ENCODE measurements around the gene ZFX. TPM values are rescaled to one million over a fixed set of nuclear protein-coding genes. Genes with fewer than 3 reads are reported as not detected.

The ZFX gene
- total RNA-seq, 2 donors from 2014 or later: 57.7 to 78.1 TPM

- H3K27me3 Mint-ChIP-seq: peaks cover 11 to 12% of the 10 kb centered on the region in 2 donors
- H3K9me3 Mint-ChIP-seq: no peaks in the 10 kb centered on the region
- ATAC-seq: no peak
- no peaks in the 10 kb centered on the region for H3K4me1 Mint-ChIP-seq (ENCODE audit: low read depth in 2 of 2)
- H3K4me3 Mint-ChIP-seq: no peak overlapping the region
- no peak overlapping the region for H3K27ac Mint-ChIP-seq
- no peak for DNase-seq (ENCODE audit: low spot score)
- no peaks in the 10 kb centered on the region for H3K36me3 Mint-ChIP-seq
These were observed 93.7 kb downstream of the ZFX start for GRCh38 chrX:24243188-24243587.

- no peak for ATAC-seq
- H3K9me3 Mint-ChIP-seq: no peaks in the 10 kb centered on the region
- DNase-seq (ENCODE audit: low spot score): no peak
- H3K4me3 Mint-ChIP-seq: no peak overlapping the region
- no peaks in the 10 kb centered on the region for H3K36me3 Mint-ChIP-seq
- no peaks in the 10 kb centered on the region for H3K4me1 Mint-ChIP-seq (ENCODE audit: low read depth in 2 of 2)
- peaks cover 11 to 12% of the 10 kb centered on the region in 2 donors for H3K27me3 Mint-ChIP-seq
- H3K27ac Mint-ChIP-seq: no peak overlapping the region
These were observed 94.2 kb downstream of the ZFX start for GRCh38 chrX:24243692-24244091.

GRCh38 chrX:24245202-24245601 is 95.7 kb downstream of the ZFX start:
- no peaks in the 10 kb centered on the region for H3K36me3 Mint-ChIP-seq
- H3K27me3 Mint-ChIP-seq: peaks cover 11 to 12% of the 10 kb centered on the region in 2 donors
- no peaks in the 10 kb centered on the region for H3K9me3 Mint-ChIP-seq
- no peaks in the 10 kb centered on the region for H3K4me1 Mint-ChIP-seq (ENCODE audit: low read depth in 2 of 2)
- DNase-seq (ENCODE audit: low spot score): no peak
- ATAC-seq: no peak
- H3K4me3 Mint-ChIP-seq: no peak overlapping the region
- H3K27ac Mint-ChIP-seq: no peak overlapping the region

GRCh38 chrX:24248042-24248441 is 98.5 kb downstream of the ZFX start:
- Mint-ChIP-seq H3K27me3 (peaks cover 22 to 27% of the 10 kb centered on the region in 2 donors), H3K9me3 (no peaks in the 10 kb centered on the region), H3K4me1 (ENCODE audit: low read depth in 2 of 2) (no peaks in the 10 kb centered on the region), H3K4me3 (no peak overlapping the region), H3K27ac (no peak overlapping the region), H3K36me3 (no peaks in the 10 kb centered on the region)
- DNase-seq (ENCODE audit: low spot score) (no peak), ATAC-seq (no peak)

- H3K36me3 Mint-ChIP-seq: no peaks in the 10 kb centered on the region
- H3K4me1 Mint-ChIP-seq (ENCODE audit: low read depth in 2 of 2): no peaks in the 10 kb centered on the region
- peaks cover 16 to 36% of the 10 kb centered on the region in 2 donors for H3K27me3 Mint-ChIP-seq
- ATAC-seq: no peak
- no peak for DNase-seq (ENCODE audit: low spot score)
- H3K27ac Mint-ChIP-seq: no peak overlapping the region
- H3K4me3 Mint-ChIP-seq: no peak overlapping the region
- H3K9me3 Mint-ChIP-seq: no peaks in the 10 kb centered on the region
These were observed 103.5 kb downstream of the ZFX start for GRCh38 chrX:24253030-24253429.

GRCh38 chrX:24253469-24253868 is 103.9 kb downstream of the ZFX start:
- DNase-seq (ENCODE audit: low spot score): no peak
- H3K27me3 Mint-ChIP-seq: peaks cover 16 to 34% of the 10 kb centered on the region in 2 donors
- no peaks in the 10 kb centered on the region for H3K9me3 Mint-ChIP-seq
- no peak for ATAC-seq
- H3K27ac Mint-ChIP-seq: no peak overlapping the region
- no peaks in the 10 kb centered on the region for H3K4me1 Mint-ChIP-seq (ENCODE audit: low read depth in 2 of 2)
- no peak overlapping the region for H3K4me3 Mint-ChIP-seq
- H3K36me3 Mint-ChIP-seq: no peaks in the 10 kb centered on the region

GRCh38 chrX:24257011-24257410 is 107.5 kb downstream of the ZFX start:
- H3K27me3 Mint-ChIP-seq: peaks cover under 1 to 30% of the 10 kb centered on the region in 2 donors
- H3K36me3 Mint-ChIP-seq: no peaks in the 10 kb centered on the region
- DNase-seq (ENCODE audit: low spot score): no peak
- no peak overlapping the region for H3K27ac Mint-ChIP-seq
- H3K4me3 Mint-ChIP-seq: no peak overlapping the region
- peaks cover 8 to 9% of the 10 kb centered on the region in 2 donors for H3K4me1 Mint-ChIP-seq (ENCODE audit: low read depth in 2 of 2)
- no peak for ATAC-seq
- H3K9me3 Mint-ChIP-seq: no peaks in the 10 kb centered on the region

GRCh38 chrX:24259544-24260240 is 110.2 kb downstream of the ZFX start:
- no peak overlapping the region for H3K4me3 Mint-ChIP-seq
- DNase-seq (ENCODE audit: low spot score): no peak

GRCh38 chrX:24260842-24261550 is 111.5 kb downstream of the ZFX start:
- DNase-seq (ENCODE audit: low spot score) (no peak), ATAC-seq (peak in 1 of 2 donors; percentile 66)
- H3K27ac Mint-ChIP-seq: peak overlapping the region; percentile 26 to 56
- no peaks in the 10 kb centered on the region for H3K36me3 Mint-ChIP-seq
- no peaks in the 10 kb centered on the region for H3K9me3 Mint-ChIP-seq
- H3K27me3 Mint-ChIP-seq: peaks cover 0 to 27% of the 10 kb centered on the region in 2 donors
- peaks cover 8 to 9% of the 10 kb centered on the region in 2 donors for H3K4me1 Mint-ChIP-seq (ENCODE audit: low read depth in 2 of 2)
- peak overlapping the region; percentile 58 for H3K4me3 Mint-ChIP-seq

More at GRCh38 chrX:24259544-24260240, 110.2 kb downstream of the ZFX start:
- H3K9me3 Mint-ChIP-seq: no peaks in the 10 kb centered on the region
- H3K27me3 Mint-ChIP-seq: peaks cover 0 to 35% of the 10 kb centered on the region in 2 donors
- no peaks in the 10 kb centered on the region for H3K36me3 Mint-ChIP-seq
- H3K4me1 Mint-ChIP-seq (ENCODE audit: low read depth in 2 of 2): peaks cover 8 to 9% of the 10 kb centered on the region in 2 donors
- ATAC-seq: no peak
- H3K27ac Mint-ChIP-seq: no peak overlapping the region

- H3K4me3 Mint-ChIP-seq: no peak overlapping the region
- H3K9me3 Mint-ChIP-seq: no peaks in the 10 kb centered on the region
- no peak overlapping the region for H3K27ac Mint-ChIP-seq
- H3K27me3 Mint-ChIP-seq: peaks cover 0 to 26% of the 10 kb centered on the region in 2 donors
- DNase-seq (ENCODE audit: low spot score): no peak
- peaks cover 8 to 9% of the 10 kb centered on the region in 2 donors for H3K4me1 Mint-ChIP-seq (ENCODE audit: low read depth in 2 of 2)
- H3K36me3 Mint-ChIP-seq: no peaks in the 10 kb centered on the region
- no peak for ATAC-seq
These were observed 112.8 kb downstream of the ZFX start for GRCh38 chrX:24262309-24262708.

GRCh38 chrX:24264383-24264782 is 114.9 kb downstream of the ZFX start:
- Mint-ChIP-seq H3K27me3 (peaks cover 6 to 27% of the 10 kb centered on the region in 2 donors), H3K27ac (no peak overlapping the region), H3K9me3 (no peaks in the 10 kb centered on the region), H3K4me1 (ENCODE audit: low read depth in 2 of 2) (peaks cover 8 to 9% of the 10 kb centered on the region in 2 donors), H3K36me3 (no peaks in the 10 kb centered on the region), H3K4me3 (no peak overlapping the region)
- ATAC-seq: no peak
- DNase-seq (ENCODE audit: low spot score): no peak

Other genes with a start within 250 kb of the ZFX start
- gene APOO, start 241.8 kb upstream of the ZFX start, total RNA-seq: 10 to 100 TPM; 25.6 to 26.3 TPM
- not detected for gene CXorf58, start 241.7 kb upstream of the ZFX start, total RNA-seq
- 10 to 100 TPM in 1 of 2 donors, 1 to 10 TPM in 1; 9.3 to 11.2 TPM for gene KLHL15, start 122.5 kb upstream of the ZFX start, total RNA-seq
- gene EIF2S3, start 94.8 kb upstream of the ZFX start, total RNA-seq: 100 to 1,000 TPM; 174 to 194 TPM
- not detected for gene SUPT20HL2, start 164.3 kb downstream of the ZFX start, total RNA-seq
- not detected for gene SUPT20HL1, start 210.9 kb downstream of the ZFX start, total RNA-seq